H1 (cell line): ENCODE results near the gene IL2RG. TPM values are rescaled to one million over a fixed set of nuclear protein-coding genes. Genes with fewer than 3 reads are reported as not detected.

ENCODE experiments used
- ASH2L ChIP-seq: fragments of 200-600, 300-600 bp; sonication (generic); IDR thresholded peaks from one replicate; pipeline ENCODE4 v1.7.1; 2017; ENCODE audit warnings: low read length
- CBX5 ChIP-seq: fragments of 300-800, 300-1000 bp; sonication (generic); IDR thresholded peaks from 2 replicates; pipeline ENCODE4 v1.7.1; 2016; ENCODE audit warnings: antibody characterized with exemption, low read length, low read depth
- CREB1 ChIP-seq: IDR thresholded peaks from 2 replicates; pipeline ENCODE4 v1.6.1; 2012; ENCODE audit warnings: inconsistent platforms
- EGR1 ChIP-seq: IDR thresholded peaks from 2 replicates; pipeline ENCODE4 v1.6.1; 2011; ENCODE audit warnings: low read depth, low read length, borderline replicate concordance
- KDM5A ChIP-seq: fragments of 200-600 bp; IDR thresholded peaks from 2 replicates; pipeline ENCODE4 v1.7.1; 2012; ENCODE audit warnings: mild to moderate bottlenecking, low read length, inconsistent platforms, mixed read lengths
- RFX5 ChIP-seq: IDR thresholded peaks from 2 replicates; pipeline ENCODE4 v1.6.1; 2011; ENCODE audit warnings: low read depth, low read length, improper control_type of control experiment, borderline replicate concordance
- SIN3A ChIP-seq, 2 experiments: IDR thresholded peaks in 1 of 2; conservative IDR thresholded peaks in 1 of 2; 2 replicates each; pipeline ENCODE4 v1.6.1; 2011 to 2012; ENCODE audit warnings: low read length in 2 of 2, improper control_type of control experiment in 1 of 2, low read depth in 1 of 2, mild to moderate bottlenecking in 1 of 2
- polyA plus RNA-seq, 7 experiments: library from polyadenylated mRNA; depleted of rRNA in 3 of 7; stranded (reverse) in 5 of 7; unstranded in 2 of 7; fragments of >200 nt in 5 of 7; fragments of 200-250 nt in 2 of 7; gene quantifications; 1 replicate in 5 of 7; 2 replicates in 1 of 7; 4 replicates in 1 of 7; pipeline versions ENCODE4 v1.2.1 to v1.2.3, GENCODE V29; 2011 to 2013; ENCODE audit warnings: missing spikeins in 2 of 7, mixed read lengths in 2 of 7
- total RNA-seq: library from RNA; stranded (reverse); fragmentation: NEBNext Ultra II Directional; extraction: Animal tissue kit (Norgen Biotek cat#: 25700); gene quantifications from 2 replicates; pipeline ENCODE4 v1.2.1, GENCODE V29; 2021
- TF ChIP-seq, protein P1 (sequence below): IDR thresholded peaks from 2 replicates; pipeline ENCODE4 v1.6.1; 2012; ENCODE audit warnings: inconsistent platforms

IL2RG gene
- total and polyA plus RNA-seq, 2 of the 8 experiments (the other 6 are each of a cell fraction or from before 2014, with no cell fraction given): not detected

DNA sequence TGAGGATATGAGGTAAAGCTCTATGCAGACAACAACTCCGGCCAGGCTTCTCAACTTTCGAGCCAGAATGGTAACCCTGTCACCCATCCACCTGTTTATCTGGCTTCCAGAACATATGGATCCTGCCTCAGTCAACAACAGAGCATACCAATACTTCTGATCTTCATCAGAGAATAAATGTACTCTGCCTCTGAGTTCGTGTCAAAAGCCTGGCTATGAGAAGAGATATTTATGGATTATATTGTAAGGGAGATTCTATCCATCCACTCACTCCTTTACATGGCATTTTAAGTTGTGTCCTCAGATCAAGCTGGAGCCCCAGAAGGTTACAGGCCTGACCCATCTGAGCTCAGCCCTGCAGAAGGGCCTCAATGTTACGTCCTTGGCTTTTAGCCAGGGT lies 25.5 kb downstream of the IL2RG start (continued):
- TF ChIP-seq RFX5 (no peak), EGR1 (no peak), KDM5A (no peak), CBX5 (no peak), ASH2L (no peak), SIN3A (conservative IDR thresholded peaks at IDR 0.05 in 1 of 2, IDR thresholded peaks at IDR 0.05 in 1 of 2; ENCODE audit: low read depth in 1 of 2, low read length in 2 of 2) (no peak), CREB1 (no peak)
- TF ChIP-seq, protein P1, sequence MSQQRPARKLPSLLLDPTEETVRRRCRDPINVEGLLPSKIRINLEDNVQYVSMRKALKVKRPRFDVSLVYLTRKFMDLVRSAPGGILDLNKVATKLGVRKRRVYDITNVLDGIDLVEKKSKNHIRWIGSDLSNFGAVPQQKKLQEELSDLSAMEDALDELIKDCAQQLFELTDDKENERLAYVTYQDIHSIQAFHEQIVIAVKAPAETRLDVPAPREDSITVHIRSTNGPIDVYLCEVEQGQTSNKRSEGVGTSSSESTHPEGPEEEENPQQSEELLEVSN: no peak
- TF ChIP-seq, all 59 proteins: peak for 0
